ENCODE data around the gene TBCE.
A peak's percentile ranks its signal among the peaks of the same experiment; 100 is the strongest.

The TBCE gene

GRCh38 chr1:235367000-235367908 lies at the start of gene TBCE:
TBCE (plus strand) TSS chr1:235367427; CDS start chr1:235380050, 12,623 bp downstream.
- peak; percentile 54 to 98 (median 86) for DNase-seq

DNA sequence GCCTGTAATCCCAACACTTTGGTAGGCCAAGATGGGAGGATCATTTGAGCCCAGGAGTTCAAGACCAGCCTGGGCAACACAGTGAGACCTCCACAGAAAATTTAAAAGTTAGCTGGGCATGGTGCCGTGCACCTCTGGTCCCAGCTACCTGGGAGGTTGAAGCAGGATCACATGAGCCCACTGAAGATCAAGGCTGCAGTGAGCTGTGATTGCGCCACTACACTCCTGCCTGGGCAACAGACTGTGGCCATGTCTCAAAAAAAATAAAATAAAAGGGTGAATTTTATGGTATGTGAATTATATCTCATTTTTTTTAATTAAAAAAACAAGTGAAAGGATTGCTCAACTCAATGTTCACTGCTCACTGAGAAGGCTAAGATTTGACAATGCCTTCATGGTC lies 48.0 kb upstream of the TBCE start:
- no peak for DNase-seq

GRCh38 chr1:235320521-235321179 lies 46.6 kb upstream of the TBCE start:
- DNase-seq, result no peak

DNA sequence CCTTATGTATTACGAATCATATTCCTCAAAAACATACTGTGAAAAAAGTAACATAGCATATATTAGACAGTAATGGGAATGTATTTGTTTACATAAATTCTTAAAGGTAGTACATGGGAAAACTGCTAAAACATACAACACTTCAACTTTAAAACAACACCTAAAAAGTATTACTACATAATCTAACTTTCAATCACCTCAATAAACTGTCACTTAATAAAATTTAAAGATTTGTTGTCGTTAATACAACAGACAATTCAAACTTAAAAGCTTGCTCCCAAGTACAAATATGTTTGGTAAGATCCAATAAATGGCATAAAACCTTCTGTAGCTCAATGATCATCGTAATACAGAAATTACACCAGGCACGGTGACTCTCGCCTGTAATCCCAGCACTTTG lies 42.9 kb upstream of the TBCE start:
- DNase-seq, result no peak

DNA sequence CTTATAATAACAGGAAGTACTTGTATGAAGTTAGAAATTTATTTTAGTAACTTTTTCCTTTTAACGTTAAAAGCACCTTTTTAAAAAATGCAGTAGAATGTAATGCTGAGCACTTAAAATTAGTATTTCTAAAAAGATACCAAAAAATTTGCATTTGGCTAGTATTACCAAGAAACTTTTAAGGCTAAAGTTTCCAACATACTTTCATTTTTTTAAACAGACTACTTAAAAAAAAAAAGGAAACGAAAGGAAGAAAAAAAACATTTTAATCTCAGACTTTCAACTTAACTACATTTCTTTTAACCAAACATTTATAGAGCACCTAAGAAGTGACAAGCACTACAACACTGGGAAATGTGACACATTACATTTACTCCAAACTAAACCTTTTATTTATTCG lies 42.1 kb upstream of the TBCE start:
- DNase-seq, result no peak

- DNase-seq, result no peak
Observed at GRCh38 chr1:235325854-235326253, 41.4 kb upstream of the TBCE start.

- DNase-seq, result peak in 11 of 14 donors; percentile 13 to 53 (median 34)
Observed at GRCh38 chr1:235326719-235327558, 40.3 kb upstream of the TBCE start.

- peak in 9 of 14 donors; percentile 55 to 99 (median 92) for DNase-seq
Observed at GRCh38 chr1:235327559-235328270, 39.5 kb upstream of the TBCE start, which contains the start of gene ARID4B. ARID4B (minus strand) TSS chr1:235328179; CDS start chr1:235326919, 1,260 bp downstream.

GRCh38 chr1:235328271-235329138 lies 38.7 kb upstream of the TBCE start, which contains the start of gene GGPS1:
GGPS1 (plus strand) TSS chr1:235328570; CDS start chr1:235335265, 6,695 bp downstream.
- peak; percentile 95 to 100 (median 99) for DNase-seq

DNA sequence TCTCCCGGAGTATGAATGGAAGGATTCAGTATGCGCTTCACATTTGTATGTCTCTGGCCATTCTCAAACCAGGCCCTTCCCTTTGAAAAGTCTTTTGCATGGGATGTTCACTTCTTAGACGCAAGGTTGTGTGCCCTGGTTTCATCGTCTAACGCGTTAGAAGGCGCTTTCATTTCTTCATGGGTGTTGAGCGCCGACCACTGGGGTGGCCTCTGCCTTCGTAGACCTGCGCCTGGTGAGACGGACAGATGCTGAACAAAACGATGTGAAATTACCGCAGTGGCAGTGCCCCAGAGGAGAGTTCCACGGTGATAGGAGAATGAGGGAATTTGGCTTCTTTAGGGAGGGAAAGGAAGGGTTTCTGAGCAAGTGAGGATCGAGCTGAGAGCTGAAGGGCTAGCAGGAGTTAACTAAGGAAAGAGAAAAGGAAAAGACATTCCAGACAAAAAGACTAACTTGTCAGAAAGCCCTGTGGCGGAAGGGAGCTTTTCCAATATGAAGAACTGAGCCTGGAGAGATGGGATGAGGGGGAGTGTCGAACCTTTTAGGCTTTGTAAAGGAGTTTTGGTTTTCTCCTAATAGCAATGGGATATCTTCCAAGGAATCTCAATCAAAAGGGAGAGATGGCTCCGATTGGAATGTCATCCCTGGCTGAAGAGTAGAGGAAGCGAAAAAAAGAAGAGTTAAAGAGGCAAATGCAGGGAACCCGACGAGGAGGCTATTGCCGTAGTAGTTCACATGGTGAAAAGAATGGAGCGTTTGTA lies 37.9 kb upstream of the TBCE start:
- DNase-seq, result peak in 7 of 14 donors; percentile 36 to 74 (median 63)

DNA sequence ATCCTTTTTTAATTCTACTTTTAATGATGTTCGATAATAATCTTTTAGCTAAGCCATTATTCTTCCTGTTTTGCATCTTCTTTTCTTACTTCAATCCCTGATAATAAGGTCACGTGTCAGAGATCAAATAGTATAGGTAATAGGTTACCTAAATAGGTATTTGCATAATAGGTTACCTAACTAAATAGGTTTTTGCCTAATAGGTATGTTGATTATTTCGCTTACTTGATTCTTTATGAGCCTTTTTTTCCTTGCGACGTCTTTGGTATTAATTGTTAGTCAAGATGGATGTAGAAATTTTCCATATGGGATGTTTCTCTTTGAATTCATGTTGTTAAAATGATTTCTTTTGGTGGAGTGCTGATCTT lies 36.3 kb upstream of the TBCE start:
- DNase-seq, result no peak

GRCh38 chr1:235331401-235331800 lies 35.8 kb upstream of the TBCE start:
- DNase-seq, result no peak

GRCh38 chr1:235336903-235337302 lies 30.3 kb upstream of the TBCE start:
- DNase-seq, result no peak

DNA sequence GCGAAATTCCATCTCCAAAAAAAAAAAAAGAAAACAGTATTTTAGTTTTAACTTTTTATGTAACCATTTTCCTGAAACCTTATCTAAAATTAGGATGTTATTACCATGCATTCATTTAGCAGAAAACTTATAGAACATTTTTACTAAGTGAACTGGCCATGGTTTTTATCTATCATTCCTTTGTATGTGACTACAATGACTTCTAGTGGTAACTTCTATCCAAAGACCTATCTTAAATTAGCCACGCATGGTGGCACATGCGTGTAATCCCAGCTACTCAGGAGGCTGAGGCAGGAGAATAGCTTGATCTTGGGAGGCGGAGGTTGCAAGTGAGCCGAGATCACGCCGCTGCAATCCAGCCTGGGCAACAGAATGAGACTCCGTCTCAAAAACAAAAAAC lies 27.5 kb upstream of the TBCE start:
- DNase-seq, result no peak

- DNase-seq, result no peak
Observed at GRCh38 chr1:235341334-235341733, 25.9 kb upstream of the TBCE start.

DNA sequence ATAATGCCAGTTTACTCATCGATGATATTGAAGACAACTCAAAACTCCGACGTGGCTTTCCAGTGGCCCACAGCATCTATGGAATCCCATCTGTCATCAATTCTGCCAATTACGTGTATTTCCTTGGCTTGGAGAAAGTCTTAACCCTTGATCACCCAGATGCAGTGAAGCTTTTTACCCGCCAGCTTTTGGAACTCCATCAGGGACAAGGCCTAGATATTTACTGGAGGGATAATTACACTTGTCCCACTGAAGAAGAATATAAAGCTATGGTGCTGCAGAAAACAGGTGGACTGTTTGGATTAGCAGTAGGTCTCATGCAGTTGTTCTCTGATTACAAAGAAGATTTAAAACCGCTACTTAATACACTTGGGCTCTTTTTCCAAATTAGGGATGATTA lies 25.2 kb upstream of the TBCE start:
- no peak for DNase-seq

- DNase-seq, result no peak
Observed at GRCh38 chr1:235342471-235342870, 24.8 kb upstream of the TBCE start.

- no peak for DNase-seq
Observed at GRCh38 chr1:235343726-235344125, 23.5 kb upstream of the TBCE start.

- DNase-seq, result no peak
Observed at GRCh38 chr1:235351441-235351840, 15.8 kb upstream of the TBCE start.

DNA sequence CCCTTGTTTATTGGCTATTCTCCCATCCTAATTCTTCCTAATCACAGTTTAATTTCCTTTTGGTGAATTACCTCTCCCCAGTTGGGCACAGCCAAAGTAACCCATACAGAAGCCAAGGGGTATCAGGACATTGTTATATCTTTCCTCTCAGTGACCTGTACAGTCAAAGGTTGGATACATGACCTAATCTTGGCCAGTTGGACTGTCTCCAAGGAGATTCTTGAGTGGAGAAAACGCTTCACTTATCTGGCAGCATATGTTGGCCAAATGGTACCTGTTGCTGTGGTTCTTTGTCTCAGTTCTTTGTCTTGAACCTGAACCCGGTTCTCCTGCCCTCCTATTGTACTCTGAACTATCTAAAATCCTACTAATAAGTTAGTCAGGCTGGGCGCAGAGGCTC lies 15.3 kb upstream of the TBCE start:
- DNase-seq, result no peak

All from C1 segment of cervical spinal cord (tissue), 14 donors.